ENCODE data around the gene KPNA4.
"Not testable (repeated sequence)": the region's sequence is repeated elsewhere in the genome, so short reads cannot be mapped to it uniquely, and the experiment has no call there.

The KPNA4 gene

GRCh38 chr3:160544844-160545503, 20.4 kb downstream of the KPNA4 start:
- peak; percentile 56 for DNase-seq (ENCODE audit: low read depth)
- TF ChIP-seq, protein P1, sequence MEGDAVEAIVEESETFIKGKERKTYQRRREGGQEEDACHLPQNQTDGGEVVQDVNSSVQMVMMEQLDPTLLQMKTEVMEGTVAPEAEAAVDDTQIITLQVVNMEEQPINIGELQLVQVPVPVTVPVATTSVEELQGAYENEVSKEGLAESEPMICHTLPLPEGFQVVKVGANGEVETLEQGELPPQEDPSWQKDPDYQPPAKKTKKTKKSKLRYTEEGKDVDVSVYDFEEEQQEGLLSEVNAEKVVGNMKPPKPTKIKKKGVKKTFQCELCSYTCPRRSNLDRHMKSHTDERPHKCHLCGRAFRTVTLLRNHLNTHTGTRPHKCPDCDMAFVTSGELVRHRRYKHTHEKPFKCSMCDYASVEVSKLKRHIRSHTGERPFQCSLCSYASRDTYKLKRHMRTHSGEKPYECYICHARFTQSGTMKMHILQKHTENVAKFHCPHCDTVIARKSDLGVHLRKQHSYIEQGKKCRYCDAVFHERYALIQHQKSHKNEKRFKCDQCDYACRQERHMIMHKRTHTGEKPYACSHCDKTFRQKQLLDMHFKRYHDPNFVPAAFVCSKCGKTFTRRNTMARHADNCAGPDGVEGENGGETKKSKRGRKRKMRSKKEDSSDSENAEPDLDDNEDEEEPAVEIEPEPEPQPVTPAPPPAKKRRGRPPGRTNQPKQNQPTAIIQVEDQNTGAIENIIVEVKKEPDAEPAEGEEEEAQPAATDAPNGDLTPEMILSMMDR (conservative IDR thresholded peaks at IDR 0.05; ENCODE audit: low read depth, low read length): no peak
- H3K4me3 ChIP-seq (ENCODE audit: low read depth, low read length): no peak overlapping the region

- TF ChIP-seq, protein P1 (conservative IDR thresholded peaks at IDR 0.05; ENCODE audit: low read depth, low read length): no peak
- H3K4me3 ChIP-seq (ENCODE audit: low read depth, low read length): no peak overlapping the region
- peak; percentile 45 for DNase-seq (ENCODE audit: low read depth)
These were observed 24.8 kb downstream of the KPNA4 start for GRCh38 chr3:160540551-160540950.

- DNase-seq (ENCODE audit: low read depth): no peak
- H3K4me3 ChIP-seq (ENCODE audit: low read depth, low read length): no peak overlapping the region
- TF ChIP-seq, protein P1 (conservative IDR thresholded peaks at IDR 0.05; ENCODE audit: low read depth, low read length): no peak
These were observed 26.5 kb downstream of the KPNA4 start for GRCh38 chr3:160538895-160539294.

DNA sequence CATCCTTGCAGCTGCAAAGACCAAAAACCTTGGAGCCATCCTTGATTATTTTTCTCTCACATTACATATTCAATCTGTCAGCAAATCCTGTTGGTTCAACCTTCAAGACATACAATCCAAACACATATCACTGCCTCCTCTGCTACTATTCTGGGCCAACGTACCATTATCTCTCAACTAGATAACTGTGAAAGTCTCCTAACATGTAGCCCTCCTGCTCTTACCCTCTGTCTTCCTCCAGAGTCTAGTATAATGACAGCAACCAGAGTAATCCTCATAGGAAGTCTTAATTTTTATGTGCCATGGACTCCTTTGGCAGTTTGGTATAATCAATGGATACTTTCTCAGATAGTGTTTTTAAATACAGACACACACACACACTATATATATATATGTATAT, 27.6 kb downstream of the KPNA4 start:
- DNase-seq (ENCODE audit: low read depth): no peak
- TF ChIP-seq, protein P1 (conservative IDR thresholded peaks at IDR 0.05; ENCODE audit: low read depth, low read length): no peak
- H3K4me3 ChIP-seq (ENCODE audit: low read depth, low read length): no peak overlapping the region

GRCh38 chr3:160532371-160532770, 33.0 kb downstream of the KPNA4 start:
- TF ChIP-seq, protein P1 (conservative IDR thresholded peaks at IDR 0.05; ENCODE audit: low read depth, low read length): no peak
- no peak overlapping the region for H3K4me3 ChIP-seq (ENCODE audit: low read depth, low read length)
- no peak for DNase-seq (ENCODE audit: low read depth)

DNA sequence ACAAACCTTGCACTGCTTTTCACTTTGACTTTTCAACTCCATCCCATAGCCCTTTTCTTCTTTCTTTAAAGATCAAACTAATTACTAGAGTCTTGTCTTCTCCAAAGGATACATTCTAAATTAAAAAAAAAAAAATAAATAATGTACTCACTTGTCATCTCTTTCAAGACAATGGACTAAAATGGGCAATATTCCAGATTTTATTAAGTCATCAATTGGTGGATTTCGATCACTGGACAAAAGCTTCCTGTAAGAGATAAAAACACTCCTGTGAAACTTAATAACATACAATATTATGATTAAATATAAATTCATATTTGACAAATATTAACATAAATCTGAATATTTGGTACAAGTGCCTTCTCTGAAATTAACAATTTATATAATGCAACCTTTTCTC, 34.1 kb downstream of the KPNA4 start:
- DNase-seq (ENCODE audit: low read depth): no peak
- TF ChIP-seq, protein P1 (conservative IDR thresholded peaks at IDR 0.05; ENCODE audit: low read depth, low read length): no peak
- H3K4me3 ChIP-seq (ENCODE audit: low read depth, low read length): no peak overlapping the region

DNA sequence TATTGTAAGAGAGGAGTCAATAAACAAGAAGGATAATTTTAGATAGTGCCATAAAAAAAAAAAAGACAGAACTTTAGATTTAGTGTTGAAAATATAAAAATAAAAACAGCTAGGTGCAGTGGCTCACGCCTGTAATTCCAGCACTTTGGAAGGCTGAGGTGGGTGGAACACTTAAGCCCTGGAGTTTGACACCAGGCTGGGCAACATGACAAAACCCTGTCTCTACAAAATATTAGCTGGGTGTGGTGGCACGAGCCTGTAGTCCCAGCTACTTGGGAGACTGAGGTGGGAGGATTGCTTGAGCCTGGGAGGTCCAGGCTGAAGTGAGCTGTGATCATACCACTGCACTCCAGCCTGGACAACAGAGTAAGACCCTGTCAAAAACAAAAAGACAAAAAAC, 49.0 kb downstream of the KPNA4 start:
- H3K4me3 ChIP-seq (ENCODE audit: low read depth, low read length); DNase-seq (ENCODE audit: low read depth): not testable (repeated sequence)
